ENCODE data around the gene EVL. TPM values are rescaled to one million over a fixed set of nuclear protein-coding genes. Genes with fewer than 3 reads are reported as not detected.
A peak's percentile ranks its signal among the peaks of the same experiment; 100 is the strongest.

EVL gene
- total and polyA plus RNA-seq, 8 donors = 23.0 to 68.4 (median 41.3) TPM

DNA sequence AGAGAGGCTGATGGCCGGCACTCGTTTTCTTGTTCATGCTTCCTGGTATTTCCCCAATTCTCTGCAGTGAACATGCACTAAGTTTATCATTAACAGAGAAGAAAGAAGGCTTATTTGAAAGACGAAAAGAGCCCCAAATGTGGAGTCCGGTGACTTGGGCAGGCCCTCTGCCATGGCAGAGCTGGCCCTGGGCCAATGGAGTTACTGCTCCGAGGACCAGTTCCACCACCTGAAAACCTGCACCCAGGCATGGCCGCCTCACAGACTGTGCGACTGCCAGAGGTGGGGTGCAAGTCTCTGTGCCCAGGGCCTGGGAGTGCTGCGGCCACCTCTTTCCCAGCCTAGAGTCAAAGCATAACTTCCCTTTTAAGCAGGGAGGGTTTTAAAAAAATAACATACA lies 69.4 kb downstream of the EVL start:
- H3K27me3 ChIP-seq = no peaks in the 10 kb centered on the region
- peak overlapping the region in 2 of 4 donors; percentile 68 to 74 for H3K27ac ChIP-seq
- H3K4me3 ChIP-seq = no peak overlapping the region
- no peak for FAIRE-seq
- TF ChIP-seq CTCF (IDR thresholded peaks at IDR 0.05) = no peak
- no peaks in the 10 kb centered on the region for H3K36me3 ChIP-seq
- WGBS, 2 donors = 64 to 65% methylated on average over 8 of the region's 8 CpGs
- H3K4me1 ChIP-seq = no peaks in the 10 kb centered on the region
- no peaks in the 10 kb centered on the region for H3K9me3 ChIP-seq
- DNase-seq = peak in 5 of 6 donors; percentile 45 to 83 (median 70)
- peak in 3 of 4 donors; percentile 29 to 46 (median 43) for ATAC-seq
- intact Hi-C loops (cut with DNase I) = no loop called here

DNA sequence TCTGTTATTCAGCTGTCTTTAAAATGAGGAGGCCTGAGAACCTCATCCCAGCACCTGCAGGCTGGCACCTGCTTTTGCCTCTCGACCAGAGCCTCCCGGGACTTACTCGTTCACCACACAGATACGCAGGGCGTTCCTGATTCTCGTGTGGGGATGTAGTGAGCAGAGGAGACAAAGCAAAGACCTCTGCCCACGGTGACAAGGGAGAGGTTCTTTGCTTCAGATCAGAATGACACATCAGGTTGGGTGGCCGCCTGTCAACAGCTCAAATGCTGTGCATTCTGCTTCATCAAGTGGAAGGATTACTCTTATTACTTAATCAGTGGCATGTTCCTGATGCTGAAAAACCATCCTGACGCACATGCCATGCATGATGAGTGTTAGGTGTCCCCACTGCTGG lies 69.9 kb downstream of the EVL start:
- H3K4me1 ChIP-seq = no peaks in the 10 kb centered on the region

GRCh38 chr14:100135784-100136183 lies 70.6 kb downstream of the EVL start:
- Histone ChIP-seq H3K36me3 (no peaks in the 10 kb centered on the region), H3K9me3 (no peaks in the 10 kb centered on the region), H3K4me1 (peaks cover 0 to 3% (median 0%) of the 10 kb centered on the region in 3 donors), H3K4me3 (no peak overlapping the region), H3K27me3 (no peaks in the 10 kb centered on the region), H3K27ac (no peak overlapping the region)
- DNase-seq = no peak
- 89 to 94% methylated on average over 5 of the region's 5 CpGs for WGBS, 2 donors
- no peak for ATAC-seq
- intact Hi-C loops (cut with DNase I) = no loop called here
- no peak for FAIRE-seq
- no peak for TF ChIP-seq CTCF (IDR thresholded peaks at IDR 0.05)

More for the DNA sequence above, 69.9 kb downstream of the EVL start:
- Histone ChIP-seq H3K27me3 (no peaks in the 10 kb centered on the region), H3K4me3 (no peak overlapping the region), H3K36me3 (no peaks in the 10 kb centered on the region), H3K9me3 (no peaks in the 10 kb centered on the region), H3K27ac (peak overlapping the region in 2 of 4 donors; percentile 68 to 74)
- WGBS, 2 donors = 80 to 82% methylated on average over 9 of the region's 9 CpGs
- intact Hi-C loops (cut with DNase I) = no loop called here
- TF ChIP-seq CTCF (IDR thresholded peaks at IDR 0.05) = no peak
- DNase-seq = no peak
- ATAC-seq = no peak
- no peak for FAIRE-seq

DNA sequence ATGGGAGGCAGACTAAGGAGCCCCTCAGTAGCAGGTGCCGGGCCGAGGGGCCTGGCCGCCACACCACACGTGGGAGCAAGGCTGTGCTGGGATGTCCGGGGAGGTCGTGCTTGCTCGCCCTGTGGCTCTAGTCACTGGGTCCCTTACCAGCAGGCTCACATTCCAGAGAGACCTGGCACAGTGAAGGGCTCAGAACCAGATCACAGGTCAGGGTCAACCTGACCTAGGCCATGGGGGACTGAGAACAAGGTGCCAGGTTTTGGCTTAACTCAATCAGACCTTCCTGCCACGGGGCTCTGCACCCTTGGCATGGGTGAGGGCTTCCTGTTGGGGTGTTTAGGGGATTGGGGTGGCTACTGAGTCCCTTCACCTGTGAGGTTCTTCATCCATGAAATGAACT lies 72.0 kb downstream of the EVL start:
- no peak for TF ChIP-seq CTCF (IDR thresholded peaks at IDR 0.05)
- Histone ChIP-seq H3K36me3 (no peaks in the 10 kb centered on the region), H3K4me1 (peaks cover 4 to 8% (median 6%) of the 10 kb centered on the region in 3 donors), H3K4me3 (no peak overlapping the region), H3K27me3 (no peaks in the 10 kb centered on the region), H3K27ac (no peak overlapping the region), H3K9me3 (no peaks in the 10 kb centered on the region)
- no peak for FAIRE-seq
- intact Hi-C loops (cut with DNase I) = no loop called here
- no peak for DNase-seq
- no peak for ATAC-seq
- 81 to 92% methylated on average over 8 of the region's 8 CpGs for WGBS, 2 donors

- ATAC-seq (peak in 2 of 4 donors; percentile 7 to 17), FAIRE-seq (no peak), DNase-seq (no peak)
- H3K9me3 ChIP-seq = no peaks in the 10 kb centered on the region
- WGBS, 2 donors = 68 to 74% methylated on average over 8 of the region's 8 CpGs
- H3K27ac ChIP-seq = no peak overlapping the region
- intact Hi-C loops (cut with DNase I) = no loop called here
- H3K36me3 ChIP-seq = no peaks in the 10 kb centered on the region
- peaks cover 8 to 14% (median 10%) of the 10 kb centered on the region in 3 donors for H3K4me1 ChIP-seq
- no peak overlapping the region for H3K4me3 ChIP-seq
- no peaks in the 10 kb centered on the region for H3K27me3 ChIP-seq
- no peak for TF ChIP-seq CTCF (IDR thresholded peaks at IDR 0.05)
Observed at GRCh38 chr14:100138082-100138787, 73.0 kb downstream of the EVL start.
